Endodermal cell (in vitro differentiated cells): ENCODE measurements around the gene SPRED1. TPM values are rescaled to one million over a fixed set of nuclear protein-coding genes. Genes with fewer than 3 reads are reported as not detected.

Source experiments
- DNase-seq: peaks from one replicate; pipeline ENCODE4 v3.0.0-alpha.2; 2017
- H3K27ac ChIP-seq: 2 replicates; pipeline ENCODE4 v1.5.1; 2013; ENCODE audit warnings: mild to moderate bottlenecking, low read depth, low read length, moderate library complexity
- H3K27me3 ChIP-seq: 2 replicates; pipeline ENCODE4 v1.6.1; 2013; ENCODE audit warnings: mild to moderate bottlenecking, low read length, moderate library complexity; ENCODE audit not compliant: insufficient read depth, control insufficient read depth, poor library complexity, severe bottlenecking
- H3K36me3 ChIP-seq: 2 replicates; pipeline ENCODE4 v1.7.0; 2013; ENCODE audit warnings: mild to moderate bottlenecking, low read length, moderate library complexity; ENCODE audit not compliant: control insufficient read depth, insufficient read depth
- H3K4me1 ChIP-seq: one replicate; pipeline ENCODE4 v1.7.0; 2013; ENCODE audit warnings: low read length; ENCODE audit not compliant: control insufficient read depth, insufficient read depth
- H3K4me3 ChIP-seq: 2 replicates; pipeline ENCODE4 v1.5.1; 2013; ENCODE audit warnings: mild to moderate bottlenecking, low read length, moderate library complexity
- H3K9ac ChIP-seq: 2 replicates; pipeline ENCODE4 v1.6.1; 2013; ENCODE audit warnings: mild to moderate bottlenecking, low read length, moderate library complexity; ENCODE audit not compliant: poor library complexity, severe bottlenecking; ENCODE audit errors: extremely low read depth
- H3K9me3 ChIP-seq: 2 replicates; pipeline ENCODE4 v1.6.1; 2013; ENCODE audit warnings: mild to moderate bottlenecking, low read length, moderate library complexity; ENCODE audit not compliant: control insufficient read depth
- H3K27ac Mint-ChIP-seq: 2 replicates; pipeline ENCODE4 v1.8.0; 2020; ENCODE audit warnings: mixed read lengths
- H3K27me3 Mint-ChIP-seq: 2 replicates; pipeline ENCODE4 v1.8.0; 2021; ENCODE audit warnings: mild to moderate bottlenecking, mixed read lengths; ENCODE audit not compliant: insufficient read depth
- H3K36me3 Mint-ChIP-seq: 2 replicates; pipeline ENCODE4 v1.8.0; 2020; ENCODE audit warnings: low read depth, mixed read lengths
- H3K4me1 Mint-ChIP-seq: 2 replicates; pipeline ENCODE4 v1.8.0; 2020; ENCODE audit warnings: mixed read lengths
- H3K4me3 Mint-ChIP-seq: 2 replicates; pipeline ENCODE4 v1.8.0; 2020; ENCODE audit warnings: mild to moderate bottlenecking, moderate library complexity, mixed read lengths
- H3K9me3 Mint-ChIP-seq: 2 replicates; pipeline ENCODE4 v1.8.0; 2020; ENCODE audit warnings: mild to moderate bottlenecking, mixed read lengths
- CTCF ChIP-seq: fragments of 200-600 bp; sonication (generic); conservative IDR thresholded peaks from 2 replicates; pipeline ENCODE4 v1.5.0; 2021; ENCODE audit warnings: antibody characterized with exemption, mild to moderate bottlenecking
- WGBS, 2 experiments: methylation state at CpG; one replicate each; pipeline versions ENCODE4 v1.1.5 to v1.1.7; 2013; ENCODE audit warnings: missing lambda C conversion rate in 2 of 2, mixed read lengths in 1 of 2; ENCODE audit not compliant: insufficient coverage in 1 of 2, insufficient read length in 1 of 2; 5-methylcytosine and 5-hydroxymethylcytosine counted together
- total RNA-seq, 2 donors: library from RNA; stranded (reverse); fragmentation: NEBNext Ultra II Directional in 1 of 2; extraction: Animal tissue kit (Norgen Biotek cat#: 25700) in 1 of 2; gene quantifications; 2 replicates in 1 of 2; 3 replicates in 1 of 2; pipeline ENCODE4 v1.2.1, GENCODE V29; 2021

SPRED1 gene
- total RNA-seq, 2 donors from 2014 or later, result 50.8 to 61.7 TPM

GRCh38 chr15:38323895-38324294 is 71.3 kb downstream of the SPRED1 start:
- Histone ChIP-seq H3K36me3 (peaks cover 89% of the 10 kb centered on the region), H3K27ac (no peak overlapping the region), H3K27me3 (no peaks in the 10 kb centered on the region), H3K4me3 (no peak overlapping the region), H3K4me1 (peaks cover 3% of the 10 kb centered on the region), H3K9ac (no peak overlapping the region), H3K9me3 (no peaks in the 10 kb centered on the region)
- H3K36me3 Mint-ChIP-seq, result peaks cover 59% of the 10 kb centered on the region
- no peaks in the 10 kb centered on the region for H3K27me3 Mint-ChIP-seq
- no peak for DNase-seq
- 93 to 100% methylated on average over 3 to 4 of the region's 4 CpGs for WGBS, 2 experiments
- H3K4me1 Mint-ChIP-seq, result peaks cover 9% of the 10 kb centered on the region
- H3K4me3 Mint-ChIP-seq, result no peak overlapping the region
- no peak for TF ChIP-seq CTCF
- no peaks in the 10 kb centered on the region for H3K9me3 Mint-ChIP-seq
- no peak overlapping the region for H3K27ac Mint-ChIP-seq

GRCh38 chr15:38324939-38325647 is 72.5 kb downstream of the SPRED1 start:
- no peaks in the 10 kb centered on the region for H3K9me3 Mint-ChIP-seq
- peaks cover 9% of the 10 kb centered on the region for H3K4me1 Mint-ChIP-seq
- H3K27me3 Mint-ChIP-seq, result no peaks in the 10 kb centered on the region
- Histone ChIP-seq H3K36me3 (peaks cover 92% of the 10 kb centered on the region), H3K4me3 (no peak overlapping the region), H3K9me3 (no peaks in the 10 kb centered on the region), H3K4me1 (no peaks in the 10 kb centered on the region), H3K27ac (no peak overlapping the region), H3K27me3 (no peaks in the 10 kb centered on the region), H3K9ac (no peak overlapping the region)
- no peak for DNase-seq
- WGBS, 2 experiments, result 98 to 100% methylated on average over 5 to 7 of the region's 7 CpGs
- no peak overlapping the region for H3K27ac Mint-ChIP-seq
- no peak for TF ChIP-seq CTCF
- H3K4me3 Mint-ChIP-seq, result no peak overlapping the region
- peaks cover 62% of the 10 kb centered on the region for H3K36me3 Mint-ChIP-seq

GRCh38 chr15:38325648-38325990 is 73.0 kb downstream of the SPRED1 start:
- no peaks in the 10 kb centered on the region for H3K9me3 Mint-ChIP-seq
- no peak for TF ChIP-seq CTCF
- no peak overlapping the region for H3K4me3 ChIP-seq
- peaks cover 92% of the 10 kb centered on the region for H3K36me3 ChIP-seq
- no peak overlapping the region for H3K9ac ChIP-seq
- no peak overlapping the region for H3K27ac ChIP-seq
- peaks cover 9% of the 10 kb centered on the region for H3K4me1 Mint-ChIP-seq
- WGBS, 2 experiments, result 90 to 96% methylated on average over 1 of the region's 1 CpG
- H3K27me3 ChIP-seq, result no peaks in the 10 kb centered on the region
- H3K27me3 Mint-ChIP-seq, result no peaks in the 10 kb centered on the region
- no peak for DNase-seq
- no peak overlapping the region for H3K4me3 Mint-ChIP-seq
- peaks cover 61% of the 10 kb centered on the region for H3K36me3 Mint-ChIP-seq
- H3K27ac Mint-ChIP-seq, result peak overlapping the region; percentile 37
- H3K4me1 ChIP-seq, result no peaks in the 10 kb centered on the region
- H3K9me3 ChIP-seq, result no peaks in the 10 kb centered on the region
